ENCODE data around the gene PDE12. TPM values are rescaled to one million over a fixed set of nuclear protein-coding genes. Genes with fewer than 3 reads are reported as not detected.
A peak's percentile ranks its signal among the peaks of the same experiment; 100 is the strongest.

The PDE12 gene
- total and polyA plus RNA-seq, 8 donors: 9.6 to 24.3 (median 10.7) TPM

- no peaks in the 10 kb centered on the region for H3K27me3 ChIP-seq
- no peaks in the 10 kb centered on the region for H3K9me3 ChIP-seq
- H3K4me1 ChIP-seq: peaks cover 0 to 10% of the 10 kb centered on the region in 2 donors
- no peak overlapping the region for H3K4me3 ChIP-seq
- intact Hi-C loops (cut with DNase I): no loop called here
- TF ChIP-seq CTCF (IDR thresholded peaks at IDR 0.05): no peak
- DNase-seq: no peak
- peaks cover 0 to 97% of the 10 kb centered on the region in 2 donors for H3K36me3 ChIP-seq
- ATAC-seq: peak; percentile 87
- H3K27ac ChIP-seq: no peak overlapping the region
These were observed 16.0 kb downstream of the PDE12 start for GRCh38 chr3:57572096-57572495.

- Histone ChIP-seq H3K4me3 (no peak overlapping the region), H3K9me3 (no peaks in the 10 kb centered on the region), H3K27me3 (no peaks in the 10 kb centered on the region), H3K4me1 (peaks cover 0 to 15% of the 10 kb centered on the region in 2 donors), H3K36me3 (peaks cover 3 to 98% of the 10 kb centered on the region in 2 donors), H3K27ac (no peak overlapping the region)
- no peak for TF ChIP-seq CTCF (IDR thresholded peaks at IDR 0.05)
- ATAC-seq (no peak), DNase-seq (no peak)
- intact Hi-C loops (cut with DNase I): no loop called here
These were observed 20.0 kb downstream of the PDE12 start for GRCh38 chr3:57575966-57576626.

DNA sequence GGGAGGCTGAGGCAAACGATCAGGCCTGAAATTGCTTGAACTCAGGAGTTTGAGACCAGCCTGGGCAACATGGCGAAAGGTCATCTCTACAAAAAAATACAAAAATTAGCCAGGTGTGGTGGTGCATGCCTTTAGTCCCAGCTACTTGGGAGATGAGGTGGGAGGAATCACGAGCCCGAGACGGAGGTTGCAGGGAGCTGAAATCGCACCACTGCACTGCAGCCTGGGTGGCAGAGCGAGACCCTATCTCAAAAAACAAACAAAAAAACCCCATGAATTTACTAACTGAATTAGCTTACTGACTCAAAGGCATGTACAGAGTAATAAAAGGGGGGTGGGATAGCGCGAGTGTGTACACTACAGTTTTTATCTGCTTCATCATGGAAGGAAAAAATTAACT, 21.7 kb downstream of the PDE12 start:
- H3K9me3 ChIP-seq: no peaks in the 10 kb centered on the region
- H3K36me3 ChIP-seq: peaks cover 3 to 98% of the 10 kb centered on the region in 2 donors
- no peak for ATAC-seq
- no peaks in the 10 kb centered on the region for H3K27me3 ChIP-seq
- peaks cover 2 to 25% of the 10 kb centered on the region in 2 donors for H3K4me1 ChIP-seq
- no peak overlapping the region for H3K4me3 ChIP-seq
- no peak for DNase-seq
- no peak for TF ChIP-seq CTCF (IDR thresholded peaks at IDR 0.05)
- no peak overlapping the region for H3K27ac ChIP-seq
- intact Hi-C loops (cut with DNase I): no loop called here

DNA sequence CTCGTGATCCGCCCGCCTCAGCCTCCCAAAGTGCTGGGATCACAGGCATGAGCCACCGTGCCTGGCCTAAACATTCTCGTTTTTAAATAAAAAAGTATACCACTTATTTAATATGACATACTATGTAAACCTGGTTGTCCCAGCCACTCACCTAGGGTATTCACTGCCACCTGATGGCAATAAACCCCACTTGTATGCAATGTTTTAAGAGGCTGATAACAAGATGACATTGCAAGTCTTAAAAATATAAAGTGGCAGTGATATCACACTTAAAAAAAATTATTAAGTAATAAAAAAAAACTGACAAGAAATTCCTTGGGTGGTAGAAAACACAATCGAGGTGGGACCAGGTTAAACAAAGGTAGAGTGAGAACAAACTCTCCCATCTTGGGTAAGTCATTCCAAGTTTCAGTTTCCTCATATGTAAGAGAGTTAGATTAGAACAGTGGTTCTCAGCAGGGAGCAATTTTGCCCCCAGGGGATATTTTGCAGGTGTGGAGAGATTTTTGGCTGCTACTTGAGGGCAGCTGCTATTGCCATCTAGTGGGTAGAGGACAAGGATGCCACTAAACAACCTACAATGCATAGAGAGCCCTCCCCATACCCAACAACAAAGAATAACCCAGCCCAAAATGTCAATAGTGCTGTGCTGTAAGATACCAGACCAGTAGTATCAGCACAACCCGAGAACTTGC, 26.5 kb downstream of the PDE12 start:
- H3K4me3 ChIP-seq: no peak overlapping the region
- ATAC-seq (peak; percentile 42), DNase-seq (no peak)
- H3K36me3 ChIP-seq: peaks cover 3 to 75% of the 10 kb centered on the region in 2 donors
- no peak overlapping the region for H3K27ac ChIP-seq
- no peaks in the 10 kb centered on the region for H3K27me3 ChIP-seq
- no peak for TF ChIP-seq CTCF (IDR thresholded peaks at IDR 0.05)
- intact Hi-C loops (cut with DNase I): no loop called here
- H3K9me3 ChIP-seq: no peaks in the 10 kb centered on the region
- peaks cover 10 to 42% of the 10 kb centered on the region in 2 donors for H3K4me1 ChIP-seq

- H3K4me3 ChIP-seq: no peak overlapping the region
- no peak for ATAC-seq
- intact Hi-C loops (cut with DNase I): no loop called here
- H3K36me3 ChIP-seq: peaks cover 0 to 66% of the 10 kb centered on the region in 2 donors
- peaks cover 10 to 51% of the 10 kb centered on the region in 2 donors for H3K4me1 ChIP-seq
- H3K27me3 ChIP-seq: no peaks in the 10 kb centered on the region
- no peak overlapping the region for H3K27ac ChIP-seq
- no peaks in the 10 kb centered on the region for H3K9me3 ChIP-seq
- no peak for TF ChIP-seq CTCF (IDR thresholded peaks at IDR 0.05)
- no peak for DNase-seq
These were observed 27.5 kb downstream of the PDE12 start for GRCh38 chr3:57583544-57583943.
